Chondrocyte (in vitro differentiated cells): ENCODE data around the gene MTR. TPM values are rescaled to one million over a fixed set of nuclear protein-coding genes. Genes with fewer than 3 reads are reported as not detected.

ENCODE experiments used
- DNase-seq: peaks from one replicate; pipeline ENCODE4 v3.0.0; 2021; ENCODE audit warnings: mixed read lengths, low spot score
- H3K27ac Mint-ChIP-seq: one replicate; pipeline ENCODE4 v1.8.0; 2021; ENCODE audit warnings: mild to moderate bottlenecking, moderate library complexity, mixed read lengths; ENCODE audit not compliant: unreplicated experiment
- H3K27me3 Mint-ChIP-seq: 2 replicates; pipeline ENCODE4 v1.8.0; 2021; ENCODE audit warnings: low read depth, mixed read lengths
- H3K36me3 Mint-ChIP-seq: 2 replicates; pipeline ENCODE4 v1.8.0; 2021; ENCODE audit warnings: low read depth, mixed read lengths
- H3K4me1 Mint-ChIP-seq: 2 replicates; pipeline ENCODE4 v1.8.0; 2021; ENCODE audit warnings: low read depth, mild to moderate bottlenecking, mixed read lengths
- H3K4me3 Mint-ChIP-seq: one replicate; pipeline ENCODE4 v1.8.0; 2021; ENCODE audit warnings: mild to moderate bottlenecking, moderate library complexity, mixed read lengths; ENCODE audit not compliant: unreplicated experiment
- H3K9me3 Mint-ChIP-seq: 2 replicates; pipeline ENCODE4 v1.8.0; 2021; ENCODE audit warnings: low read depth, mixed read lengths
- long read RNA-seq: library from polyadenylated mRNA; stranded (forward); transcript quantifications from one replicate; pipeline ENCODE4 v2.0.0, GENCODE V29; 2021
- total RNA-seq: library from RNA; stranded (reverse); gene quantifications from 3 replicates; pipeline ENCODE4 v1.2.1, GENCODE V29; 2021
- TF ChIP-seq, protein P1 (sequence below): fragments of 200-600 bp; sonication (generic); IDR thresholded peaks from 2 replicates; pipeline ENCODE4 v1.5.0; 2021; ENCODE audit warnings: antibody characterized with exemption, mild to moderate bottlenecking, moderate library complexity

The MTR gene
- total RNA-seq, result 36.8 to 45.5 TPM (median 39.1 TPM) in 3 replicates
- long read RNA-seq, full-length matches to known transcripts, result 2 of 31 reads
- long read RNA-seq, partial matches to known transcripts, result 2 of 31 reads
- long read RNA-seq, other reads (novel, unspliced or antisense), result 27 of 31 reads

DNA sequence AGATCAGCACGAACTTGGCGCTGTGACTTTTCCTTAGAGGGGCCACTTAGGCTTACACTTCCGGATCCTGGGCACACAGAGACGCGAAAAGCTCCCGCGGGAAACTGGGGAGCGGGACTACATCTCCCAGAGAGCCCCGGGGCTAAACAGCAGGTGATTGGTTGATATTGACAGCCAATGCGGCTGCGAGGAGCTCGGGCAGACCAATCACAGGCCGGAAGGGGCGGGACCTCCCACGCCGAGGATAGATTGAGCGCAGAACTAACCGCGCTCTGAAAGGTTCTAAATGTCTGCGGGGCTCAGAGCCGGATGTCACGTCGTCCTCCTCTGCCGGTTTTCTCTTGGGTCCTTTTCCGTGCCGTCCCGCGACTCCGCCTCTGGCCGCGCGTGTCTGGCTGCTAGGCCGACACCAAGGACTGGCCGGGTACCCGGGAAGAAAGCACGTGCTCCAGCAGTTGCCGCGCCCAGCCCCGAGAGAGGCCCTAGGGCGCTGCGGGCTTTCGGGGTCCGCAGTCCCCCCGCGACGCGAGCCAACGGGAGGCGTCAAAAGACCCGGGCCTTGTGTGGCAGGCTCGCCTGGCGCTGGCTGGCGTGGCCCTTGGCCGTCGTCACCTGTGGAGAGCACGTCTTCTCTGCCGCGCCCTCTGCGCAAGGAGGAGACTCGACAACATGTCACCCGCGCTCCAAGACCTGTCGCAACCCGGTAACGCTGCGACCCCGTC, at the start of gene MTR:
TSS of gene MTR (plus strand) at position 258 of the 722 bp plus-strand sequence. CDS start at position 670, 412 bp downstream.
- Mint-ChIP-seq H3K27ac (peak within 1 kb of the TSS; percentile 98), H3K4me1 (peaks cover 25% of the 10 kb centered on the region)

DNA sequence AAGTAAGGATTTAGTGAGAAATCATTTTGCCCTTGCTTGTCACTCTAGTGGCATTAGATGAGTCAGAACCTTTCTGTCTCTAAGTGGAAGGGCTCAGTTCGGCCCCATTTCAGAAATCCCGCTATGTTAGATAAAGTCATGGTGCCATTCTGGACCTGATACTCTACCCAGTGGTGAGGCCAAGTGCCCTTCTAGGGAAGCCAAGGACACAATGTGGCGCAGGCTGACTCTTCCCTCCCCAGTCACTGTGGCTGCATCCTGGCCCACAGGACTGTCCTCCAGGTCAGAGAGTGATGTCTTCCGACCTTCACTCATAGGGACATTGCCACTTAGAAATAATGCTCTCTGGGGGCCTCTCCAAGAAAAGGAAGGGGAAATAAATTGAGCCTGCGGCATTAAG, 48.3 kb upstream of the MTR start:
- no peak overlapping the region for H3K4me3 Mint-ChIP-seq
- H3K27ac Mint-ChIP-seq, result no peak overlapping the region
- H3K9me3 Mint-ChIP-seq, result no peaks in the 10 kb centered on the region
- TF ChIP-seq, protein P1, sequence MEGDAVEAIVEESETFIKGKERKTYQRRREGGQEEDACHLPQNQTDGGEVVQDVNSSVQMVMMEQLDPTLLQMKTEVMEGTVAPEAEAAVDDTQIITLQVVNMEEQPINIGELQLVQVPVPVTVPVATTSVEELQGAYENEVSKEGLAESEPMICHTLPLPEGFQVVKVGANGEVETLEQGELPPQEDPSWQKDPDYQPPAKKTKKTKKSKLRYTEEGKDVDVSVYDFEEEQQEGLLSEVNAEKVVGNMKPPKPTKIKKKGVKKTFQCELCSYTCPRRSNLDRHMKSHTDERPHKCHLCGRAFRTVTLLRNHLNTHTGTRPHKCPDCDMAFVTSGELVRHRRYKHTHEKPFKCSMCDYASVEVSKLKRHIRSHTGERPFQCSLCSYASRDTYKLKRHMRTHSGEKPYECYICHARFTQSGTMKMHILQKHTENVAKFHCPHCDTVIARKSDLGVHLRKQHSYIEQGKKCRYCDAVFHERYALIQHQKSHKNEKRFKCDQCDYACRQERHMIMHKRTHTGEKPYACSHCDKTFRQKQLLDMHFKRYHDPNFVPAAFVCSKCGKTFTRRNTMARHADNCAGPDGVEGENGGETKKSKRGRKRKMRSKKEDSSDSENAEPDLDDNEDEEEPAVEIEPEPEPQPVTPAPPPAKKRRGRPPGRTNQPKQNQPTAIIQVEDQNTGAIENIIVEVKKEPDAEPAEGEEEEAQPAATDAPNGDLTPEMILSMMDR, result no peak
- no peaks in the 10 kb centered on the region for H3K36me3 Mint-ChIP-seq
- no peak for DNase-seq
- no peaks in the 10 kb centered on the region for H3K4me1 Mint-ChIP-seq
- H3K27me3 Mint-ChIP-seq, result peaks cover 5% of the 10 kb centered on the region

More for the DNA sequence above, at the start of gene MTR:
- DNase-seq, result peak; percentile 97
- no peaks in the 10 kb centered on the region for H3K9me3 Mint-ChIP-seq
- H3K27me3 Mint-ChIP-seq, result peaks cover 7% of the 10 kb centered on the region
- H3K36me3 Mint-ChIP-seq, result no peaks in the 10 kb centered on the region
- TF ChIP-seq, protein P1, result no peak
- H3K4me3 Mint-ChIP-seq, result peak within 1 kb of the TSS; percentile 97

DNA sequence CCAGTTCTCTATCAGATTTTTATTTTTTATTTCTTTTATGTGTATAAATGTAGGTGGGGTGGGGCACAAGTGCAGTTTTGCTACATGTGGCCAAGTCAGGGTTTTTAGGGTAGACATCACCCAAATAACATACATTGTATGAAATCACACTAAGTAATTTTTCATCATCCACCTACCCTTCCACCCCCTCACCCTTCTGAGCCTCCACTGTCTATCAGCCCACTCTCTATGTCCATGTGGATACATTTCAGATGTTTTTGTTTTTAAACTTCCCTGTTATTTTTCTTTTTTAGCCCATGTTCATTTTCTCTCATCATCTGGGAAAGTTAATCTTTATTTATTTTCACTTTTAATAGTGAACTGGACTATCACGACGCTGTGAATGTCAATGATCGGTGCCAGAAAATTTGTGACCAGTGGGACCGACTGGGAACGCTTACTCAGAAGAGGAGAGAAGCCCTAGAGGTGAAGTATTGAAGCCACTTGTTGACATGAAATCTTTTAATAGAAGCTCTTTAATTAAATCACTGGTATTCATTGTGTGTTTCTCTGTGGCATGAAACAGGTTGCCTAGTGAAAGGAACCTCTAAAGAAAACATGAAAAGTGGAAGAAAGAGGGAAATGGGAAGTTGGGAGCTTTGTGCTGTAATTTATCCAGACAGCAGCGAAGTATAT, 47.6 kb upstream of the MTR start:
- DNase-seq, result no peak
- Mint-ChIP-seq H3K9me3 (no peaks in the 10 kb centered on the region), H3K4me3 (no peak overlapping the region), H3K4me1 (no peaks in the 10 kb centered on the region), H3K27ac (no peak overlapping the region), H3K27me3 (peaks cover 7% of the 10 kb centered on the region), H3K36me3 (no peaks in the 10 kb centered on the region)
- TF ChIP-seq, protein P1, result no peak

DNA sequence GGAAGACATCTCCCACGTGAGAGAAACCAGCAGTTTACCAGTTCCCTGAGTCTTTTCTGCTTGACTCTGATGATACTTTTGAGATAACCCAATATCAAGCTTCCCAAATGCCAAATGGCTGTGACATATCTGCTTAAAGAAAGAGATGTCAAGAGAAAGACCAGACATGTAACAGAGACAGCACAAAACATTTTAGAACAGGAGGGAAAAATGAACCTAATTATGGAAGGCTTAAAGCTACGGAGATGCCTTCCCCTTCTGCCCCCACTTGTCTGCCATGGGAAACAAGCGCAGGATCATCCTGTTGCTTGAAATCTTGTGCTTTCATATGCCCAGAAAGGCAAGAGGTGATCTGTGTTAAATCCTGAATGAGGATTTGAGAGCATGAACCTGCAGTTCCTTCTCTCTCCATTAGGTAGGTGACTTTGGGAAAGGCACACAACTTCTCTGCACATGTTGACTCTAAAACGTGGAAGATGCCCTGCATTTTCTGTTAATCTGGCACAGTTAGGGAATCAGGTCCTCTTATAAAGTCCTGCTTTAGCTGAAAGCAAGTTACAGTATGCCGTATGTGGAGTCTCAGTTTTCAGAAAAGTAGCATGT, 46.7 kb upstream of the MTR start:
- H3K9me3 Mint-ChIP-seq, result no peaks in the 10 kb centered on the region
- H3K27me3 Mint-ChIP-seq, result peaks cover 7% of the 10 kb centered on the region
- H3K27ac Mint-ChIP-seq, result no peak overlapping the region
- H3K36me3 Mint-ChIP-seq, result no peaks in the 10 kb centered on the region
- no peaks in the 10 kb centered on the region for H3K4me1 Mint-ChIP-seq
- TF ChIP-seq, protein P1, result peak; percentile 40
- no peak overlapping the region for H3K4me3 Mint-ChIP-seq
- no peak for DNase-seq

DNA sequence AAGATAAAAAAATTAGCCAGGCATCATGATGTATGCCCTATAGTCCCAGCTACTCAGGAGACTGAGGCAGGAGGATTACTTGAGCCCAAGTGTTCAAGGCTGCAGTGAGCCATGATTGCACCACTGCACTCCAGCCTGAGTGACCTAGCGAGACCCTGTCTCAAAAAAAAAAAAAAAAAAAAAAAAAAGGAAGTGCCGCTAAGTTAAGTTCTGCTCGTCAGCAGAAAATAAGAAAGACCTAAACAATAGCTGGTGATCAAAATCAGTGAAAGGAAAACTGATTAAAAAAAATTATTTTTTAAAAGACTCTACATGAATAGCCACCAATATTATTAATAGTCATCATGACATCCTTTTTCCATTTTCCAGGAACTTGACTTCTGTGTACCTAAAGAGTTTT, 44.2 kb upstream of the MTR start:
- Mint-ChIP-seq H3K9me3 (no peaks in the 10 kb centered on the region), H3K4me1 (no peaks in the 10 kb centered on the region), H3K4me3 (no peak overlapping the region), H3K36me3 (no peaks in the 10 kb centered on the region), H3K27ac (no peak overlapping the region), H3K27me3 (peaks cover 7% of the 10 kb centered on the region)
- TF ChIP-seq, protein P1, result no peak
- no peak for DNase-seq
